K562 (cell line): ENCODE results near the gene POLRMT. TPM values are rescaled to one million over a fixed set of nuclear protein-coding genes. Genes with fewer than 3 reads are reported as not detected.

Source experiments
- CHD2 ChIP-seq: IDR thresholded peaks from 2 replicates; pipeline ENCODE4 v1.6.1; 2011; ENCODE audit warnings: low read depth, low read length
- E2F5 ChIP-seq: sonication (generic); formaldehyde crosslinking; IDR thresholded peaks from 2 replicates; pipeline ENCODE4 v1.8.0; 2022; ENCODE audit warnings: mild to moderate bottlenecking, missing genetic modification reagents
- EGR1 ChIP-seq: fragments of 450-650 bp; conservative IDR thresholded peaks from 2 replicates; pipeline ENCODE4 v1.6.1; 2017; ENCODE audit warnings: mild to moderate bottlenecking
- ETV6 ChIP-seq, 3 experiments: fragments of 150-350 bp in 1 of 3; sonication (generic) in 1 of 3; formaldehyde crosslinking in 1 of 3; IDR thresholded peaks; 2 replicates each; pipeline versions ENCODE4 v1.6.1 to v1.8.0; 2014 to 2022; ENCODE audit warnings: borderline replicate concordance in 2 of 3, low read depth in 2 of 3, antibody characterized with exemption in 1 of 3, low read length in 1 of 3, mild to moderate bottlenecking in 1 of 3, missing genetic modification reagents in 1 of 3
- HNRNPK ChIP-seq: fragments of 200-400 bp; formaldehyde crosslinking; IDR thresholded peaks from one replicate; pipeline ENCODE4 v1.6.1; 2018; ENCODE audit warnings: mild to moderate bottlenecking, low read depth, low read length; ENCODE audit not compliant: poor library complexity, severe bottlenecking
- HSF4 ChIP-seq: fragments of 250-450 bp; sonication (Bioruptor Pico); IDR thresholded peaks from 2 replicates; pipeline ENCODE4 v2.1.2; 2022; ENCODE audit warnings: mild to moderate bottlenecking, moderate library complexity, borderline replicate concordance
- ILF3 ChIP-seq: fragments of 450-650 bp; IDR thresholded peaks from 2 replicates; pipeline ENCODE4 v1.6.1; 2018; ENCODE audit warnings: antibody characterized with exemption, mild to moderate bottlenecking, moderate library complexity, borderline replicate concordance
- JUND ChIP-seq, 2 experiments: IDR thresholded peaks; 2 replicates in 1 of 2; 3 replicates in 1 of 2; pipeline ENCODE4 v1.6.1; 2011; ENCODE audit warnings: borderline replicate concordance in 2 of 2, low read depth in 2 of 2, low read length in 2 of 2, improper control_type of control experiment in 1 of 2, missing biosample characterization in 1 of 2, missing genetic modification characterization in 1 of 2, missing genetic modification reagents in 1 of 2
- KAT8 ChIP-seq: fragments of 450-650 bp; IDR thresholded peaks from 2 replicates; pipeline ENCODE4 v1.6.1; 2016; ENCODE audit warnings: low read depth, mild to moderate bottlenecking
- MBD1 ChIP-seq: fragments of 250-450 bp; sonication (Bioruptor Pico); IDR thresholded peaks from 2 replicates; pipeline ENCODE4 v1.8.0; 2022; ENCODE audit warnings: inconsistent platforms
- NFIC ChIP-seq: fragments of 450-650 bp; IDR thresholded peaks from 2 replicates; pipeline ENCODE4 v1.6.1; 2017; ENCODE audit warnings: mild to moderate bottlenecking, inconsistent platforms
- NONO ChIP-seq, 2 experiments: fragments of 200-400 bp in 1 of 2; fragments of 450-650 bp in 1 of 2; formaldehyde crosslinking in 1 of 2; IDR thresholded peaks; 2 replicates each; pipeline ENCODE4 v1.6.1; 2017; ENCODE audit warnings: low read depth in 2 of 2, mild to moderate bottlenecking in 2 of 2, moderate library complexity in 2 of 2, low read length in 1 of 2
- PHF20 ChIP-seq: fragments of 450-650 bp; IDR thresholded peaks from 2 replicates; pipeline ENCODE4 v1.6.1; 2018; ENCODE audit not compliant: partially characterized antibody
- POLR2A ChIP-seq: fragments of 450-650 bp; conservative IDR thresholded peaks from 2 replicates; pipeline ENCODE4 v1.6.1; 2016
- SAFB ChIP-seq: fragments of 200-400 bp; formaldehyde crosslinking; IDR thresholded peaks from 2 replicates; pipeline ENCODE4 v1.6.1; 2017; ENCODE audit warnings: low read depth, low read length, borderline replicate concordance
- TAF9B ChIP-seq: fragments of 450-650 bp; IDR thresholded peaks from 2 replicates; pipeline ENCODE4 v1.6.1; 2018; ENCODE audit warnings: mild to moderate bottlenecking; ENCODE audit not compliant: partially characterized antibody
- TBP ChIP-seq: optimal IDR thresholded peaks from 2 replicates; pipeline ENCODE3; 2011; ENCODE audit warnings: low read depth, low read length, improper control_type of control experiment
- TFAP4 ChIP-seq: sonication (generic); formaldehyde crosslinking; IDR thresholded peaks from 2 replicates; pipeline ENCODE4 v1.8.0; 2022; ENCODE audit warnings: missing genetic modification reagents, mild to moderate bottlenecking, moderate library complexity, borderline replicate concordance
- TGIF2 ChIP-seq: sonication (generic); formaldehyde crosslinking; IDR thresholded peaks from 2 replicates; pipeline ENCODE4 v1.8.1; 2022; ENCODE audit warnings: mild to moderate bottlenecking, missing genetic modification reagents, moderate library complexity
- ZEB2 ChIP-seq: fragments of 450-650 bp; IDR thresholded peaks from 2 replicates; pipeline ENCODE4 v1.6.1; 2016
- ZNF133 ChIP-seq: fragments of 250-450 bp; sonication (Bioruptor Pico); IDR thresholded peaks from 2 replicates; pipeline ENCODE4 v1.4.0; 2020; ENCODE audit warnings: mild to moderate bottlenecking
- ZNF23 ChIP-seq: fragments of 250-450 bp; sonication (Bioruptor Pico); IDR thresholded peaks from 2 replicates; pipeline ENCODE4 v1.4.0; 2020; ENCODE audit warnings: mild to moderate bottlenecking
- ZNF239 ChIP-seq: fragments of 250-450 bp; sonication (Bioruptor Pico); IDR thresholded peaks from 2 replicates; pipeline ENCODE4 v1.4.0; 2020; ENCODE audit warnings: mild to moderate bottlenecking
- ZNF354B ChIP-seq: fragments of 250-450 bp; sonication (Bioruptor Pico); IDR thresholded peaks from 2 replicates; pipeline ENCODE4 v1.4.0; 2020
- ZNF644 ChIP-seq: fragments of 200-800 bp; sonication (Bioruptor generic); IDR thresholded peaks from 2 replicates; pipeline ENCODE4 v1.6.1; 2016; ENCODE audit warnings: low read depth, missing genetic modification characterization, missing compliant biosample characterization
- polyA plus RNA-seq, 8 experiments: library from polyadenylated mRNA; depleted of rRNA in 4 of 8; stranded (reverse) in 5 of 8; unstranded in 3 of 8; fragments of >200 nt; fragmentation: Nextera tagmentation in 2 of 8; fragmentation: Illumina TruSeq in 1 of 8; extraction: Ambion mirVana in 2 of 8; extraction: Trizol in 1 of 8; gene quantifications; 2 replicates each; pipeline versions ENCODE4 v1.2.1 to v1.2.3, GENCODE V29; 2011 to 2014; ENCODE audit warnings: inconsistent platforms in 1 of 8, missing spikeins in 1 of 8
- total RNA-seq, 7 experiments: library from RNA; depleted of rRNA in 6 of 7; stranded (reverse); fragments of >200 nt in 6 of 7; fragmentation: Illumina TruSeq in 2 of 7; extraction: Trizol in 2 of 7; gene quantifications; 2 replicates each; pipeline versions ENCODE4 v1.2.1 to v1.2.3, GENCODE V29; 2011 to 2021; ENCODE audit warnings: low replicate concordance in 1 of 7

POLRMT gene
- total and polyA plus RNA-seq, 9 of the 15 experiments (the other 6 are each of a cell fraction or from before 2014, with no cell fraction given) = 30.3 to 144 (median 68.0) TPM

GRCh38 chr19:680287-681028 lies 47.1 kb upstream of the POLRMT start (continued):
- TF ChIP-seq ZNF354B (CRISPR knock-in tag) (no peak), NONO (IDR thresholded peaks at IDR 0.05; ENCODE audit: low read depth in 2 of 2, low read length in 1 of 2) (peak in 1 of 2 experiments; percentile 96; a peak in 3 of 4 replicates), E2F5 (no peak), CHD2 (no peak), EGR1 (peak; percentile 53), POLR2A (peak; percentile 86), NFIC (0 out of 2 replicates have a peak, but pooled peaks have one; percentile 5), ETV6 (IDR thresholded peaks at IDR 0.05; ENCODE audit: borderline replicate concordance in 1 of 2, low read depth in 2 of 2, low read length in 1 of 2) (no peak), ETV6 (CRISPR knock-in tag; IDR thresholded peaks at IDR 0.05; ENCODE audit: borderline replicate concordance) (no peak), SAFB (no peak), TAF9B (no peak), TBP (peak; percentile 60), MBD1 (CRISPR knock-in tag) (no peak), ZNF23 (CRISPR knock-in tag) (no peak), ZEB2 (no peak), PHF20 (no peak), ZNF133 (CRISPR knock-in tag) (0 out of 2 replicates have a peak, but pooled peaks have one; percentile 49), ZNF644 (tag) (no peak), HNRNPK (no peak), ILF3 (no peak; the same call in 1 of the 2 replicates), TGIF2 (CRISPR knock-in tag) (no peak), TFAP4 (CRISPR knock-in tag) (no peak), HSF4 (no peak), JUND (IDR thresholded peaks at IDR 0.05; ENCODE audit: borderline replicate concordance, low read depth, low read length) (peak; percentile 51; the same call in 1 of the 2 replicates), JUND (tag; IDR thresholded peaks at IDR 0.05; ENCODE audit: borderline replicate concordance, low read depth, low read length) (no peak; the same call in 2 of the 3 replicates), ZNF239 (CRISPR knock-in tag) (no peak), KAT8 (no peak)
